GM12864 (cell line): Measurements from ENCODE around the gene DHX57.

Experiments used
- DNase-seq: peaks from one replicate; pipeline ENCODE4 v3.0.0-alpha.2; 2011; ENCODE audit warnings: low read depth
- H3K4me3 ChIP-seq: 2 replicates; pipeline ENCODE4 v1.5.1; 2011; ENCODE audit warnings: mild to moderate bottlenecking, low read depth, low read length, control low read depth
- CTCF ChIP-seq: IDR thresholded peaks from 2 replicates; pipeline ENCODE4 v1.5.1; 2011; ENCODE audit warnings: low read depth, mild to moderate bottlenecking, moderate library complexity, low read length, control low read depth, inconsistent platforms; ENCODE audit errors: missing control alignments

The DHX57 gene, protein sequence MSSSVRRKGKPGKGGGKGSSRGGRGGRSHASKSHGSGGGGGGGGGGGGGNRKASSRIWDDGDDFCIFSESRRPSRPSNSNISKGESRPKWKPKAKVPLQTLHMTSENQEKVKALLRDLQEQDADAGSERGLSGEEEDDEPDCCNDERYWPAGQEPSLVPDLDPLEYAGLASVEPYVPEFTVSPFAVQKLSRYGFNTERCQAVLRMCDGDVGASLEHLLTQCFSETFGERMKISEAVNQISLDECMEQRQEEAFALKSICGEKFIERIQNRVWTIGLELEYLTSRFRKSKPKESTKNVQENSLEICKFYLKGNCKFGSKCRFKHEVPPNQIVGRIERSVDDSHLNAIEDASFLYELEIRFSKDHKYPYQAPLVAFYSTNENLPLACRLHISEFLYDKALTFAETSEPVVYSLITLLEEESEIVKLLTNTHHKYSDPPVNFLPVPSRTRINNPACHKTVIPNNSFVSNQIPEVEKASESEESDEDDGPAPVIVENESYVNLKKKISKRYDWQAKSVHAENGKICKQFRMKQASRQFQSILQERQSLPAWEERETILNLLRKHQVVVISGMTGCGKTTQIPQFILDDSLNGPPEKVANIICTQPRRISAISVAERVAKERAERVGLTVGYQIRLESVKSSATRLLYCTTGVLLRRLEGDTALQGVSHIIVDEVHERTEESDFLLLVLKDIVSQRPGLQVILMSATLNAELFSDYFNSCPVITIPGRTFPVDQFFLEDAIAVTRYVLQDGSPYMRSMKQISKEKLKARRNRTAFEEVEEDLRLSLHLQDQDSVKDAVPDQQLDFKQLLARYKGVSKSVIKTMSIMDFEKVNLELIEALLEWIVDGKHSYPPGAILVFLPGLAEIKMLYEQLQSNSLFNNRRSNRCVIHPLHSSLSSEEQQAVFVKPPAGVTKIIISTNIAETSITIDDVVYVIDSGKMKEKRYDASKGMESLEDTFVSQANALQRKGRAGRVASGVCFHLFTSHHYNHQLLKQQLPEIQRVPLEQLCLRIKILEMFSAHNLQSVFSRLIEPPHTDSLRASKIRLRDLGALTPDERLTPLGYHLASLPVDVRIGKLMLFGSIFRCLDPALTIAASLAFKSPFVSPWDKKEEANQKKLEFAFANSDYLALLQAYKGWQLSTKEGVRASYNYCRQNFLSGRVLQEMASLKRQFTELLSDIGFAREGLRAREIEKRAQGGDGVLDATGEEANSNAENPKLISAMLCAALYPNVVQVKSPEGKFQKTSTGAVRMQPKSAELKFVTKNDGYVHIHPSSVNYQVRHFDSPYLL (N-terminal part only)

DNA sequence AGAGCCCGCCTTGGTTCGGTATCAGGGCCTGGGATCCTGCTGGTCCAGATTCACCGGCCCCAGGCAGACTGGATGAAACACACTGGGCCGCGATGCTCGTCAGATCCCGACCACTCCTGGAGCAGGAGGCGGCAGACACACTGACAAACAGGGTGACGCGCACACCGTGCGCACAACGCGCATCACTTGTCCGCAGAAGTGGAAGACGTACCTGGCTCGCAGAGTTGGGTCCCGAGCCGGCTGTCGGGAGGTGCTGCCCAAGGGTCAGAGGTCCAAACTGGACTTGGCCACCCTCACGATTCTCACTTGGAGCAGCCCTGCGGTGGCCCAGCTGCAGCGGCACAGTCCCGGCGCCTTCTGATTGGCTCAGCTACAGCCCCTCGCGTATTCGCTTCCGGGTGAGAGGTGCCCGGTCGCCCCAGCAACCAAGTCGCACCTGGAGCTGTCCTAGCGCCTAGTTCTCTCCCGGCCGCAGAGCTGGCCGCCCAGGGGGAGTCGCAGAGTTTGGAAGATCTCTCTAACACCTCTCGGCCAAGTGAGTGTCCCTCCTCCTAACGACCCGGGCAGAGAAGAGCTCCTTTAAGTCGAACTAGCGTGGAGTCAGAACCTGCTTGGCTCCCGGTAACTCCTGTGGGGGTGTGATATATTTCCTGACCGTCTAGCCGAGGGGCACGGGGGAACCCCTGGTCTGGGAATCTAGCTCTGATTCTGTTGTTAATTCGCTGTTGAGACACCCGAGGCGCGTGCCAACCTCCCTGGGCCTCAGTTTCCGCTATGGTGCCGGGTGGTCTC is at the start of gene DHX57, which contains the start of gene MORN2:
Gene DHX57, minus strand, starts transcription at position 359 of the 792 bp plus-strand sequence. CDS start 7,529 bp downstream, outside the sequence.
Gene MORN2, plus strand, starts transcription at position 401 of the 792 bp plus-strand sequence.
- peak; percentile 34 for DNase-seq
- peak within 1 kb of the TSS; percentile 80 for H3K4me3 ChIP-seq
- no peak for TF ChIP-seq CTCF

DNA sequence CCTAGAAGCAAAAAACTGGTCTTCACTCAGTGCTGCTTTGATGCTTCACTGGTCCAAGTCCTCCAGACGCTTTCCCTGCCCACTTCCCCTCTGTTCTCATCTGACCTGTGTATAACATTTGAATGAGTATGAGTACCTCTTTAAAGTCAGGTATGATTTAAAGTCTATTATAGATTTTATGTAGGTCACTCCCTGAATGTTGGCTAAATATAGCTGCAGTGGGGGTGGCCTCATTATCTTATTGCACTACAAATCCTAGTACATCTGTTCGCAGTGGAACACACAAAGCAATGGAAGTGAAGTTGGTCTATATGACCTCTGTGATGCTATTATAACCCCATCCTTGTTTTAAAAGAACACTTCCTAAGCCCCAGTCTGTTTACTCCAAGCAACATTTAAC is 47.2 kb upstream of the DHX57 start:
- no peak for TF ChIP-seq CTCF
- DNase-seq = no peak
- H3K4me3 ChIP-seq = no peak overlapping the region

- H3K4me3 ChIP-seq = no peak overlapping the region
- no peak for DNase-seq
- no peak for TF ChIP-seq CTCF
Observed at GRCh38 chr2:38922389-38922788, 46.7 kb upstream of the DHX57 start.

GRCh38 chr2:38912619-38913018 is 36.9 kb upstream of the DHX57 start:
- no peak overlapping the region for H3K4me3 ChIP-seq
- TF ChIP-seq CTCF = no peak
- DNase-seq = no peak

DNA sequence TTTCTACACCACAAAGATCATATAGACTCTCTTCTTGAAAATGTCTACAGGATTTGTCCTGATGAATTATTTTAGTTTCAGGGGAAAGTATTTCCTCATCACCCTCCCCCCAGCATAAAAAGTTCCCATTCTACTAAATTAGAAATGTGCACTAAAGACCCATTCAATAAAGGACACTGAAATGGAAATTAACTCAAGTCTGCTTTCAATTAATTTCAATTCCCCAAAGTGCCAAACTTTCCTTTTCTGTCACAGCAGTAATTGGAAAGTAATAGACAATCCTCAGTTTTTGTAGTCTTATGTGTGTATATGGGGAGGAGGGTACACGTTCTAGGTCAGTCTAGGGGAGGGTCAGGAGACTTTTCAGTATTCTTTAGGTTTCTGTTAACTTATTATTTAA is 35.5 kb upstream of the DHX57 start:
- no peak for DNase-seq
- H3K4me3 ChIP-seq = no peak overlapping the region
- no peak for TF ChIP-seq CTCF

DNA sequence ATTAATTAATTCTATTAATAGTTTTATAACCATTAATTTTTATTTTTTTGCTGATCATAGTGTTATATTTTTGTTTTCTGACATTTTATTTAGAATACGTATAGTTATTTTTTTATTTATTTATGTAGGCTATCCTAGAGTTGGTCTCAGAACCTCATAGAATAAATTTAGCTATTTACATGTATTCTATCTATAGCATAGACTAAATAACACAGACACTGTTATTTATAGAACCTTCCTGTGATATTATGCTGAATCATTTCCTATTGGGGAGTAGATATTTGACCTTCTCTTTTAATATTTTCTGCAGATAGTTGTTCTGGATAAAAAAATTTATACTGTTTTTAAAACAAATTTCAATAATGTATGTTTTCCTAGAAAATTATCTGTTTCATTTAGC is 34.1 kb upstream of the DHX57 start:
- DNase-seq = no peak

More for the DNA sequence above, 34.1 kb upstream of the DHX57 start:
- no peak overlapping the region for H3K4me3 ChIP-seq
- TF ChIP-seq CTCF = no peak
